Naive thymus-derived CD4-positive, alpha-beta T cell (primary cell): Measurements from ENCODE around the gene HSPA14. TPM values are rescaled to one million over a fixed set of nuclear protein-coding genes. Genes with fewer than 3 reads are reported as not detected.
"Not testable (repeated sequence)": the region's sequence is repeated elsewhere in the genome, so short reads cannot be mapped to it uniquely, and the experiment has no call there.

Experiments used
- ATAC-seq: fragments of 150-1000 bp; cut with Tn5 transposase; 2 replicates; pipeline ENCODE4 v1.10.0; 2021; ENCODE audit warnings: mild to moderate bottlenecking, moderate library complexity
- CTCF ChIA-PET: fragments of 350-600 bp; sonication (Branson Sonifier 250); formaldehyde crosslinking; loops from one replicate; lab custom pipeline; 2021; ENCODE audit warnings: antibody characterized with exemption; lab: Charles Lee
- POLR2A ChIA-PET: fragments of 350-600 bp; sonication (Branson Sonifier 250); formaldehyde crosslinking; loops from one replicate; lab custom pipeline; 2021; ENCODE audit warnings: antibody characterized with exemption, inconsistent platforms; lab: Charles Lee
- DNase-seq, 9 donors: peaks; one replicate each; pipeline versions ENCODE4 v3.0.0 to v3.0.0-alpha.2; 2020 to 2022; ENCODE audit warnings: mixed read lengths in 1 of 9
- H3K27ac ChIP-seq: one replicate; pipeline ENCODE4 v1.7.0; 2013; ENCODE audit warnings: mild to moderate bottlenecking, low read depth, low read length, moderate library complexity
- H3K27me3 ChIP-seq, 2 donors: one replicate each; pipeline ENCODE4 v1.7.0; 2013; ENCODE audit warnings: low read length in 2 of 2, mild to moderate bottlenecking in 2 of 2, moderate library complexity in 2 of 2; ENCODE audit not compliant: control insufficient read depth in 2 of 2, insufficient read depth in 2 of 2
- H3K36me3 ChIP-seq, 3 experiments: 1 replicate in 2 of 3; 2 replicates in 1 of 3; pipeline ENCODE4 v1.7.0; 2013; ENCODE audit warnings: low read length in 3 of 3, mild to moderate bottlenecking in 3 of 3, moderate library complexity in 1 of 3; ENCODE audit not compliant: insufficient read depth in 3 of 3, control insufficient read depth in 2 of 3
- H3K4me1 ChIP-seq, 2 donors: one replicate each; pipeline ENCODE4 v1.7.0; 2013; ENCODE audit warnings: low read length in 2 of 2, mild to moderate bottlenecking in 2 of 2, moderate library complexity in 1 of 2; ENCODE audit not compliant: control insufficient read depth in 2 of 2, insufficient read depth in 2 of 2
- H3K4me3 ChIP-seq: 2 replicates; pipeline ENCODE4 v1.7.0; 2013; ENCODE audit warnings: mild to moderate bottlenecking, low read length
- H3K9me3 ChIP-seq, 3 experiments: 1 replicate in 2 of 3; 2 replicates in 1 of 3; pipeline ENCODE4 v1.7.0; 2013; ENCODE audit warnings: low read length in 3 of 3; ENCODE audit not compliant: control insufficient read depth in 2 of 3
- H3K27ac Mint-ChIP-seq, 9 donors: one replicate each; pipeline ENCODE4 v1.8.0; 2020 to 2022; ENCODE audit warnings: mixed read lengths in 9 of 9, mild to moderate bottlenecking in 8 of 9, moderate library complexity in 5 of 9, inconsistent platforms in 2 of 9
- H3K27me3 Mint-ChIP-seq, 5 donors: one replicate each; pipeline ENCODE4 v1.8.0; 2021 to 2022; ENCODE audit warnings: mixed read lengths in 5 of 5, mild to moderate bottlenecking in 1 of 5
- H3K36me3 Mint-ChIP-seq, 5 donors: one replicate each; pipeline ENCODE4 v1.8.0; 2020 to 2022; ENCODE audit warnings: mixed read lengths in 5 of 5, mild to moderate bottlenecking in 3 of 5, inconsistent platforms in 1 of 5
- H3K4me1 Mint-ChIP-seq, 7 donors: one replicate each; pipeline ENCODE4 v1.8.0; 2020 to 2022; ENCODE audit warnings: mixed read lengths in 7 of 7, mild to moderate bottlenecking in 3 of 7, inconsistent platforms in 1 of 7
- H3K4me3 Mint-ChIP-seq, 10 donors: one replicate each; pipeline ENCODE4 v1.8.0; 2020 to 2022; ENCODE audit warnings: mild to moderate bottlenecking in 10 of 10, mixed read lengths in 10 of 10, moderate library complexity in 6 of 10, inconsistent platforms in 2 of 10
- H3K9me3 Mint-ChIP-seq, 11 donors: one replicate each; pipeline ENCODE4 v1.8.0; 2020 to 2022; ENCODE audit warnings: mixed read lengths in 11 of 11, mild to moderate bottlenecking in 4 of 11, inconsistent platforms in 1 of 11, moderate library complexity in 1 of 11
- intact Hi-C, 2 donors: fragments of 100-400 bp; cut with micrococcal nuclease; formaldehyde crosslinking; loops; one replicate each; pipeline ENCODE4 v1.15.1; 2023
- polyA plus RNA-seq, 2 donors: library from polyadenylated mRNA; unstranded; fragments of 300-500 nt; fragmentation: Illumina TruSeq; gene quantifications; one replicate each; pipeline ENCODE4 v1.2.3, GENCODE V29; 2021
- total RNA-seq, 6 experiments: library from RNA in 5 of 6; stranded (reverse) in 5 of 6; gene quantifications; 1 replicate in 5 of 6; 2 replicates in 1 of 6; pipeline ENCODE4 v1.2.3 and lab custom pipeline; 2021 to 2026

HSPA14 gene
- total and polyA plus RNA-seq, 7 experiments from 2014 or later, result 14.1 to 23.8 (median 17.6) TPM

- peak overlapping the region in 1 of 9 donors; percentile 72 for H3K27ac Mint-ChIP-seq
- ATAC-seq, result no peak
- POLR2A ChIA-PET, result no interaction called here
These were observed 26.8 kb upstream of the HSPA14 start for GRCh38 chr10:14810969-14811953.

GRCh38 chr10:14812271-14812670 lies 25.8 kb upstream of the HSPA14 start:
- ATAC-seq, result no peak
- H3K9me3 Mint-ChIP-seq, result no peaks in the 10 kb centered on the region
- Histone ChIP-seq H3K4me3 (no peak overlapping the region), H3K9me3 (no peaks in the 10 kb centered on the region), H3K36me3 (no peaks in the 10 kb centered on the region), H3K4me1 (peaks cover 4% of the 10 kb centered on the region in 2 donors), H3K27ac (no peak overlapping the region), H3K27me3 (no peaks in the 10 kb centered on the region)
- ChIA-PET POLR2A (interaction anchor here (0.7 kb wide), 1 partner anchor 278 kb away, joined by 3 read pairs; no protein-coding TSS in a partner anchor), CTCF (no interaction called here)
- H3K27ac Mint-ChIP-seq, result peak overlapping the region in 2 of 9 donors; percentile 49 to 92
- DNase-seq, result peak in 1 of 9 donors; percentile 27
- peaks cover 0 to 12% (median 8%) of the 10 kb centered on the region in 7 donors for H3K4me1 Mint-ChIP-seq
- H3K4me3 Mint-ChIP-seq, result peak overlapping the region in 1 of 10 donors; percentile 87
- peaks cover 0 to 4% (median 0%) of the 10 kb centered on the region in 5 donors for H3K27me3 Mint-ChIP-seq
- peaks cover 0 to 2% (median 0%) of the 10 kb centered on the region in 5 donors for H3K36me3 Mint-ChIP-seq
- intact Hi-C loops, result no loop called here

More at GRCh38 chr10:14810969-14811953, 26.8 kb upstream of the HSPA14 start:
- H3K27me3 Mint-ChIP-seq, result peaks cover 0 to 9% (median 0%) of the 10 kb centered on the region in 5 donors
- H3K4me1 Mint-ChIP-seq, result peaks cover 0 to 12% (median 8%) of the 10 kb centered on the region in 7 donors
- no peaks in the 10 kb centered on the region for H3K9me3 ChIP-seq
- H3K9me3 Mint-ChIP-seq, result no peaks in the 10 kb centered on the region
- H3K4me3 ChIP-seq, result no peak overlapping the region
- DNase-seq, result no peak
- CTCF ChIA-PET, result no interaction called here
- H3K27me3 ChIP-seq, result no peaks in the 10 kb centered on the region
- H3K4me1 ChIP-seq, result peaks cover 4% of the 10 kb centered on the region in 2 donors
- intact Hi-C loops, result no loop called here
- no peak overlapping the region for H3K4me3 Mint-ChIP-seq
- peaks cover 0 to 2% (median 0%) of the 10 kb centered on the region in 5 donors for H3K36me3 Mint-ChIP-seq
- no peaks in the 10 kb centered on the region for H3K36me3 ChIP-seq
- H3K27ac ChIP-seq, result no peak overlapping the region

GRCh38 chr10:14815681-14816080 lies 22.4 kb upstream of the HSPA14 start:
- intact Hi-C loops, result no loop called here
- H3K9me3 ChIP-seq, result no peaks in the 10 kb centered on the region
- CTCF ChIA-PET, result no interaction called here
- POLR2A ChIA-PET, result no interaction called here
- H3K27ac ChIP-seq, result no peak overlapping the region
- H3K27me3 Mint-ChIP-seq, result no peaks in the 10 kb centered on the region
- H3K36me3 Mint-ChIP-seq, result peaks cover 0 to 2% (median 0%) of the 10 kb centered on the region in 5 donors
- peaks cover 4% of the 10 kb centered on the region in 2 donors for H3K4me1 ChIP-seq
- no peak overlapping the region for H3K4me3 Mint-ChIP-seq
- no peaks in the 10 kb centered on the region for H3K27me3 ChIP-seq
- H3K4me3 ChIP-seq, result no peak overlapping the region
- no peak overlapping the region for H3K27ac Mint-ChIP-seq
- no peak for ATAC-seq
- no peak for DNase-seq
- peaks cover 0 to 11% (median 7%) of the 10 kb centered on the region in 7 donors for H3K4me1 Mint-ChIP-seq
- H3K36me3 ChIP-seq, result no peaks in the 10 kb centered on the region
- no peaks in the 10 kb centered on the region for H3K9me3 Mint-ChIP-seq

- intact Hi-C loops, H3K27ac ChIP-seq, POLR2A ChIA-PET, H3K9me3 ChIP-seq, H3K27me3 Mint-ChIP-seq, H3K36me3 ChIP-seq, DNase-seq, H3K9me3 Mint-ChIP-seq, H3K4me1 ChIP-seq, H3K36me3 Mint-ChIP-seq, H3K27ac Mint-ChIP-seq, H3K4me3 Mint-ChIP-seq, H3K4me3 ChIP-seq, ATAC-seq, H3K27me3 ChIP-seq: not testable (repeated sequence)
- peaks cover 0 to 14% (median 7%) of the 10 kb centered on the region in 7 donors for H3K4me1 Mint-ChIP-seq
- CTCF ChIA-PET, result interaction anchor here (0.7 kb wide), 1 partner anchor 48 kb away, joined by 4 read pairs; no protein-coding TSS in a partner anchor
These were observed 21.4 kb upstream of the HSPA14 start for GRCh38 chr10:14816717-14817116.

- ChIA-PET CTCF (interaction anchor here (1.2 to 1.3 kb wide), 2 partner anchors 283 to 285 kb away, joined by 3 read pairs; no protein-coding TSS in a partner anchor), POLR2A (interaction anchor here (0.9 kb wide), 1 partner anchor 17 kb away, joined by 3 read pairs; the partner anchor contains the start of gene CDNF)
- Histone ChIP-seq H3K4me1 (no peaks in the 10 kb centered on the region), H3K27ac (no peak overlapping the region), H3K36me3 (no peaks in the 10 kb centered on the region), H3K9me3 (no peaks in the 10 kb centered on the region), H3K27me3 (no peaks in the 10 kb centered on the region), H3K4me3 (no peak overlapping the region)
- no peaks in the 10 kb centered on the region for H3K9me3 Mint-ChIP-seq
- intact Hi-C loops, result loop anchor here (5.0 kb wide), 3 partner anchors 173 to 1033 kb away; no protein-coding TSS in a partner anchor
- H3K27me3 Mint-ChIP-seq, result no peaks in the 10 kb centered on the region
- DNase-seq, result no peak
- peaks cover 0 to 11% (median 0%) of the 10 kb centered on the region in 7 donors for H3K4me1 Mint-ChIP-seq
- peaks cover 0 to 2% (median 0%) of the 10 kb centered on the region in 5 donors for H3K36me3 Mint-ChIP-seq
- H3K4me3 Mint-ChIP-seq, result no peak overlapping the region
- no peak for ATAC-seq
- H3K27ac Mint-ChIP-seq, result peak overlapping the region in 1 of 9 donors; percentile 4
These were observed 17.9 kb upstream of the HSPA14 start for GRCh38 chr10:14820010-14820774.

- Histone ChIP-seq H3K4me1 (no peaks in the 10 kb centered on the region), H3K4me3 (no peak overlapping the region), H3K9me3 (no peaks in the 10 kb centered on the region), H3K36me3 (no peaks in the 10 kb centered on the region), H3K27me3 (no peaks in the 10 kb centered on the region), H3K27ac (no peak overlapping the region)
- Mint-ChIP-seq H3K4me1 (peaks cover 0 to 11% (median 0%) of the 10 kb centered on the region in 7 donors), H3K27ac (peak overlapping the region in 1 of 9 donors; percentile 66), H3K4me3 (no peak overlapping the region), H3K9me3 (no peaks in the 10 kb centered on the region), H3K27me3 (peaks cover 0 to 1% (median 0%) of the 10 kb centered on the region in 5 donors), H3K36me3 (peaks cover 0 to 2% (median 0%) of the 10 kb centered on the region in 5 donors)
- ChIA-PET POLR2A (no interaction called here), CTCF (interaction anchor here (0.6 to 1.3 kb wide), 2 partner anchors 154 to 283 kb away, joined by 3 to 4 read pairs; no protein-coding TSS in a partner anchor)
- ATAC-seq (no peak), DNase-seq (no peak)
- intact Hi-C loops, result loop anchor here (5.0 kb wide), 3 partner anchors 173 to 1033 kb away; no protein-coding TSS in a partner anchor
These were observed 17.3 kb upstream of the HSPA14 start for GRCh38 chr10:14820775-14821154.
